WTC11 (cell line): ENCODE results near the gene RASAL2. TPM values are rescaled to one million over a fixed set of nuclear protein-coding genes. Genes with fewer than 3 reads are reported as not detected.

Experiments used
- ATAC-seq: fragments of 200-7000 bp; cut with Tn5 transposase; 2 replicates; pipeline ENCODE4 v1.10.0; 2021; ENCODE audit warnings: mild to moderate bottlenecking, moderate library complexity
- CTCF ChIA-PET: fragments of 300-600 bp; sonication (Branson Sonifier 250); formaldehyde crosslinking; loops from one replicate; lab custom pipeline; 2021; ENCODE audit warnings: antibody characterized with exemption; lab: Charles Lee
- POLR2A ChIA-PET: fragments of 350-600 bp; sonication (Branson Sonifier 250); formaldehyde crosslinking; loops from one replicate; lab custom pipeline; 2021; ENCODE audit warnings: antibody characterized with exemption; lab: Charles Lee
- DNase-seq: peaks from one replicate; pipeline ENCODE4 v3.0.0; 2021; ENCODE audit warnings: low spot score
- H3K27ac Mint-ChIP-seq: 2 replicates; pipeline ENCODE4 v1.8.0; 2021; ENCODE audit warnings: mixed read lengths
- H3K27me3 Mint-ChIP-seq: 2 replicates; pipeline ENCODE4 v1.8.0; 2021; ENCODE audit warnings: low read depth, mild to moderate bottlenecking, moderate library complexity, mixed read lengths
- H3K36me3 Mint-ChIP-seq: 2 replicates; pipeline ENCODE4 v1.8.0; 2021; ENCODE audit warnings: mixed read lengths
- H3K4me1 Mint-ChIP-seq: 2 replicates; pipeline ENCODE4 v1.8.0; 2022; ENCODE audit warnings: mixed read lengths
- H3K4me3 Mint-ChIP-seq: 2 replicates; pipeline ENCODE4 v1.8.0; 2021; ENCODE audit warnings: mild to moderate bottlenecking, moderate library complexity, mixed read lengths
- H3K9me3 Mint-ChIP-seq: 2 replicates; pipeline ENCODE4 v1.8.0; 2021; ENCODE audit warnings: mixed read lengths
- AFF4 ChIP-seq: sonication (generic); formaldehyde crosslinking; IDR thresholded peaks from 2 replicates; pipeline ENCODE4 v1.8.1; 2023; ENCODE audit warnings: mild to moderate bottlenecking, missing genetic modification reagents, borderline replicate concordance
- CTCF ChIP-seq: fragments of 200-600 bp; IDR thresholded peaks from 2 replicates; pipeline ENCODE4 v1.8.0; 2022; ENCODE audit warnings: antibody characterized with exemption
- E2F4 ChIP-seq: sonication (generic); formaldehyde crosslinking; IDR thresholded peaks from 2 replicates; pipeline ENCODE4 v1.8.1; 2022; ENCODE audit warnings: low read depth, mild to moderate bottlenecking, moderate library complexity, missing genetic modification reagents, borderline replicate concordance
- ELF4 ChIP-seq: sonication (generic); formaldehyde crosslinking; IDR thresholded peaks from 2 replicates; pipeline ENCODE4 v1.8.1; 2022; ENCODE audit warnings: low read depth, mild to moderate bottlenecking, moderate library complexity, missing genetic modification reagents
- ESRRA ChIP-seq: sonication (generic); formaldehyde crosslinking; IDR thresholded peaks from 2 replicates; pipeline ENCODE4 v1.8.1; 2022; ENCODE audit warnings: mild to moderate bottlenecking, missing genetic modification reagents, borderline replicate concordance
- ETV6 ChIP-seq: sonication (generic); formaldehyde crosslinking; IDR thresholded peaks from 2 replicates; pipeline ENCODE4 v1.8.1; 2022; ENCODE audit warnings: mild to moderate bottlenecking, missing genetic modification reagents
- IRF2 ChIP-seq: sonication (generic); formaldehyde crosslinking; IDR thresholded peaks from 2 replicates; pipeline ENCODE4 v1.8.0; 2022; ENCODE audit warnings: low read depth, missing genetic modification reagents, borderline replicate concordance
- JAZF1 ChIP-seq: fragments of 250-450 bp; sonication (Bioruptor Pico); IDR thresholded peaks from 2 replicates; pipeline ENCODE4 v1.9.0; 2021; ENCODE audit warnings: moderate library complexity, mild to moderate bottlenecking, inconsistent platforms
- JUN ChIP-seq: sonication (generic); formaldehyde crosslinking; IDR thresholded peaks from 2 replicates; pipeline ENCODE4 v1.8.0; 2023; ENCODE audit warnings: mild to moderate bottlenecking, missing genetic modification reagents
- KAT7 ChIP-seq: sonication (generic); formaldehyde crosslinking; IDR thresholded peaks from 2 replicates; pipeline ENCODE4 v1.8.1; 2023; ENCODE audit warnings: missing genetic modification reagents, mild to moderate bottlenecking, borderline replicate concordance
- MAX ChIP-seq: sonication (generic); formaldehyde crosslinking; IDR thresholded peaks from 2 replicates; pipeline ENCODE4 v1.8.0; 2022; ENCODE audit warnings: mild to moderate bottlenecking, missing genetic modification reagents
- NR1H2 ChIP-seq: sonication (generic); formaldehyde crosslinking; IDR thresholded peaks from 2 replicates; pipeline ENCODE4 v1.9.0; 2021; ENCODE audit warnings: mild to moderate bottlenecking, moderate library complexity, missing genetic modification reagents
- NR2C2 ChIP-seq: sonication (generic); formaldehyde crosslinking; IDR thresholded peaks from 2 replicates; pipeline ENCODE4 v1.8.0; 2022; ENCODE audit warnings: mild to moderate bottlenecking, missing genetic modification reagents
- SP1 ChIP-seq: sonication (generic); formaldehyde crosslinking; conservative IDR thresholded peaks from 2 replicates; pipeline ENCODE4 v1.8.1; 2022; ENCODE audit warnings: missing genetic modification reagents
- ZNF121 ChIP-seq: sonication (generic); formaldehyde crosslinking; IDR thresholded peaks from 2 replicates; pipeline ENCODE4 v1.8.0; 2023; ENCODE audit warnings: missing genetic modification reagents
- ZNF232 ChIP-seq: sonication (generic); formaldehyde crosslinking; IDR thresholded peaks from 2 replicates; pipeline ENCODE4 v1.8.0; 2022; ENCODE audit warnings: mild to moderate bottlenecking, missing genetic modification reagents
- ZNF532 ChIP-seq: fragments of 250-450 bp; sonication (Bioruptor Pico); IDR thresholded peaks from 2 replicates; pipeline ENCODE4 v1.9.0; 2021; ENCODE audit warnings: mild to moderate bottlenecking, borderline replicate concordance
- total RNA-seq: library from RNA; stranded (reverse); gene quantifications from 3 replicates; pipeline ENCODE4 v1.2.3, GENCODE V29; 2021
- TF ChIP-seq, protein P1 (sequence below): sonication (generic); formaldehyde crosslinking; IDR thresholded peaks from 2 replicates; pipeline ENCODE4 v1.8.1; 2022; ENCODE audit warnings: mild to moderate bottlenecking, missing genetic modification reagents, moderate library complexity, borderline replicate concordance
- TF ChIP-seq, protein P2 (sequence below): sonication (generic); formaldehyde crosslinking; IDR thresholded peaks from 2 replicates; pipeline ENCODE4 v1.8.0; 2022; ENCODE audit warnings: missing genetic modification reagents

The RASAL2 gene
- total RNA-seq, 1 experiment from 2014 or later, result 29.5 TPM

DNA sequence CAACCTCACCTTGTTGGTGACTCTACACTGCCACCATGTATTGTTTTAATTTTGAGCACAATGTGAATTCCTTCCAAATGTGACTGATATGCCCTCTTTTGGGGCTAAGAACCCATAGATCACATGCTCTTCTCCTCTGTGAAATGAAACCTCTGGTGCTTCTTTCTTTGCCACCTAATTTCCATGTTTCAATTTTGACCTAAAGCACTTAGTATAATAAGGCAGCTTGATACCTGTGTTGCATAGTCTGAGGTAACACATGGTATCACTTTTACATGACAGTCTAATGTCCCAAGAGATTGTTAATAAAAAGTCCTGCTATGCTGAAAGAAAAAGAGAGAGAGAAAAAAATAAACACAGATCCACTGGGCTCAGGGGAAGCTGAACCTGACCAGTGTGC, 378.6 kb downstream of the RASAL2 start:
- no peak overlapping the region for H3K4me3 Mint-ChIP-seq
- ATAC-seq, result no peak
- H3K36me3 Mint-ChIP-seq, result peaks cover 21% of the 10 kb centered on the region
- ChIA-PET CTCF (interaction anchor here (2.1 to 5.3 kb wide), 2 partner anchors 29 to 173 kb away, joined by 6 to 38 read pairs; no protein-coding TSS in a partner anchor), POLR2A (interaction anchor here (0.6 to 0.7 kb wide), 2 partner anchors 24 to 1816 kb away, joined by 3 read pairs; no protein-coding TSS in a partner anchor)
- peaks cover 18% of the 10 kb centered on the region for H3K4me1 Mint-ChIP-seq
- H3K27me3 Mint-ChIP-seq, result no peaks in the 10 kb centered on the region
- TF ChIP-seq JAZF1 (CRISPR knock-in tag) (no peak), NR2C2 (CRISPR knock-in tag) (no peak), E2F4 (CRISPR knock-in tag) (no peak), IRF2 (no peak), NR1H2 (CRISPR knock-in tag) (no peak), ZNF232 (no peak), ELF4 (CRISPR knock-in tag) (no peak), JUN (CRISPR knock-in tag) (no peak)
- TF ChIP-seq, protein P1, sequence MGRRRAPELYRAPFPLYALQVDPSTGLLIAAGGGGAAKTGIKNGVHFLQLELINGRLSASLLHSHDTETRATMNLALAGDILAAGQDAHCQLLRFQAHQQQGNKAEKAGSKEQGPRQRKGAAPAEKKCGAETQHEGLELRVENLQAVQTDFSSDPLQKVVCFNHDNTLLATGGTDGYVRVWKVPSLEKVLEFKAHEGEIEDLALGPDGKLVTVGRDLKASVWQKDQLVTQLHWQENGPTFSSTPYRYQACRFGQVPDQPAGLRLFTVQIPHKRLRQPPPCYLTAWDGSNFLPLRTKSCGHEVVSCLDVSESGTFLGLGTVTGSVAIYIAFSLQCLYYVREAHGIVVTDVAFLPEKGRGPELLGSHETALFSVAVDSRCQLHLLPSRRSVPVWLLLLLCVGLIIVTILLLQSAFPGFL, result no peak
- H3K9me3 Mint-ChIP-seq, result no peaks in the 10 kb centered on the region
- DNase-seq, result no peak
- no peak overlapping the region; the same call in 1 of the 2 replicates for H3K27ac Mint-ChIP-seq

DNA sequence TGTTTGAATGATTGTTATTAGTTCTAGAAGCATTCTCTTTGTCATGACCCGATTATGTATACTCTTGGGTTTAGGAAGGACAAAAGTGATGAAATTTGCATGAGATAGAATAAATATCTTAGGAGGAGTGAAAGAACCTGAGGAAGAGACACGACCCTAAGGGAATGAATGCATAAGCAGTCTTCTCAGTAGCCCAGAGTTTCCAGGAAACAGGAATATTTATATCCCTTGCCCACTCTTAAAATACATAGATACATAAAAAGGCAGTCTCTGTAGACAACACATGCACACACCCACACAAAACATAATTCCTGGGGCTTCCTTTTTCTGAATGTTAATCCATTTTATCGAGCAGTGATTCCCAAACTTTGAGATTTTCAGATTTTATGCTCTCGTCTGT, 383.5 kb downstream of the RASAL2 start:
- Mint-ChIP-seq H3K27me3 (no peaks in the 10 kb centered on the region), H3K4me3 (no peak overlapping the region), H3K4me1 (peaks cover 16% of the 10 kb centered on the region), H3K36me3 (peaks cover 21% of the 10 kb centered on the region), H3K27ac (peak overlapping the region; percentile 34; the same call in 1 of the 2 replicates), H3K9me3 (no peaks in the 10 kb centered on the region)
- DNase-seq (no peak), ATAC-seq (no peak)
- ChIA-PET POLR2A (no interaction called here), CTCF (no interaction called here)
- TF ChIP-seq ELF4 (CRISPR knock-in tag) (no peak), ZNF121 (no peak), AFF4 (CRISPR knock-in tag) (no peak), ETV6 (no peak), JUN (CRISPR knock-in tag) (no peak), ZNF532 (CRISPR knock-in tag) (no peak), SP1 (CRISPR knock-in tag) (no peak), CTCF (no peak), MAX (no peak), KAT7 (CRISPR knock-in tag) (no peak), ESRRA (CRISPR knock-in tag) (no peak)
- TF ChIP-seq, protein P2, sequence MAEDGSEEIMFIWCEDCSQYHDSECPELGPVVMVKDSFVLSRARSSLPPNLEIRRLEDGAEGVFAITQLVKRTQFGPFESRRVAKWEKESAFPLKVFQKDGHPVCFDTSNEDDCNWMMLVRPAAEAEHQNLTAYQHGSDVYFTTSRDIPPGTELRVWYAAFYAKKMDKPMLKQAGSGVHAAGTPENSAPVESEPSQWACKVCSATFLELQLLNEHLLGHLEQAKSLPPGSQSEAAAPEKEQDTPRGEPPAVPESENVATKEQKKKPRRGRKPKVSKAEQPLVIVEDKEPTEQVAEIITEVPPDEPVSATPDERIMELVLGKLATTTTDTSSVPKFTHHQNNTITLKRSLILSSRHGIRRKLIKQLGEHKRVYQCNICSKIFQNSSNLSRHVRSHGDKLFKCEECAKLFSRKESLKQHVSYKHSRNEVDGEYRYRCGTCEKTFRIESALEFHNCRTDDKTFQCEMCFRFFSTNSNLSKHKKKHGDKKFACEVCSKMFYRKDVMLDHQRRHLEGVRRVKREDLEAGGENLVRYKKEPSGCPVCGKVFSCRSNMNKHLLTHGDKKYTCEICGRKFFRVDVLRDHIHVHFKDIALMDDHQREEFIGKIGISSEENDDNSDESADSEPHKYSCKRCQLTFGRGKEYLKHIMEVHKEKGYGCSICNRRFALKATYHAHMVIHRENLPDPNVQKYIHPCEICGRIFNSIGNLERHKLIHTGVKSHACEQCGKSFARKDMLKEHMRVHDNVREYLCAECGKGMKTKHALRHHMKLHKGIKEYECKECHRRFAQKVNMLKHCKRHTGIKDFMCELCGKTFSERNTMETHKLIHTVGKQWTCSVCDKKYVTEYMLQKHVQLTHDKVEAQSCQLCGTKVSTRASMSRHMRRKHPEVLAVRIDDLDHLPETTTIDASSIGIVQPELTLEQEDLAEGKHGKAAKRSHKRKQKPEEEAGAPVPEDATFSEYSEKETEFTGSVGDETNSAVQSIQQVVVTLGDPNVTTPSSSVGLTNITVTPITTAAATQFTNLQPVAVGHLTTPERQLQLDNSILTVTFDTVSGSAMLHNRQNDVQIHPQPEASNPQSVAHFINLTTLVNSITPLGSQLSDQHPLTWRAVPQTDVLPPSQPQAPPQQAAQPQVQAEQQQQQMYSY (CRISPR knock-in tag), result no peak
